ENCODE data around the gene MAU2. TPM values are rescaled to one million over a fixed set of nuclear protein-coding genes. Genes with fewer than 3 reads are reported as not detected.

The MAU2 gene
- total and polyA plus RNA-seq, 2 of the 13 experiments (the other 11 are each of a cell fraction or from before 2014, with no cell fraction given) = 16.8 to 33.8 TPM

- FAIRE-seq = peak; percentile 58
- ChIA-PET POLR2A (no interaction called here), CTCF (ENCODE audit: low intra/inter-chr PET ratio, low total read pairs) (interaction anchor here (0.7 to 1.4 kb wide), 4 partner anchors 22 to 167 kb away, joined by 3 to 4 read pairs (median 3); partner anchors contain the start of genes MAU2 and SUGP1)
- no peaks in the 10 kb centered on the region for H3K9me3 ChIP-seq (ENCODE audit: low read length)
- BruUV-seq (replicated peaks) = no TSS peak
- no peak overlapping the region for H3K9ac ChIP-seq (ENCODE audit: insufficient read depth, low read depth, low read length)
- H3K4me3 ChIP-seq (replicated peaks in 1 of 3; ENCODE audit: insufficient read depth in 1 of 3, low read depth in 2 of 3, low read length in 3 of 3) = no peak overlapping the region
- in situ Hi-C loops (cut with HindIII; ENCODE audit: extremely low pct_ligation_motif_present, low pct_unique_long_range_greater_than_20kb) (no loop called here), intact Hi-C loops (cut with micrococcal nuclease; ENCODE audit: unreplicated experiment) (no loop called here)
- no peaks in the 10 kb centered on the region for H3K4me1 ChIP-seq (ENCODE audit: insufficient read depth, low read length)
- H4K20me1 ChIP-seq (ENCODE audit: insufficient read depth, low read length) = no peaks in the 10 kb centered on the region
- H2AFZ ChIP-seq (ENCODE audit: low read length) = no peak overlapping the region
- H3K27ac ChIP-seq (ENCODE audit: extremely low read length, insufficient read depth, low read length) = no peak overlapping the region
- no peaks in the 10 kb centered on the region for H3K79me2 ChIP-seq (ENCODE audit: insufficient read depth, low read length)
- H3K4me2 ChIP-seq (ENCODE audit: low read depth, low read length) = no peak overlapping the region
- H3K36me3 ChIP-seq (replicated peaks in 1 of 2; ENCODE audit: control insufficient read depth in 1 of 2, insufficient read depth in 2 of 2, low read length in 2 of 2) = peaks cover 38 to 72% of the 10 kb centered on the region in 2 experiments
- ATAC-seq = peak; percentile 90
- peak; percentile 44 for DNase-seq (ENCODE audit: low spot score)
- no peaks in the 10 kb centered on the region for H3K27me3 ChIP-seq (ENCODE audit: control insufficient read depth in 1 of 2, insufficient read depth in 2 of 2, low read length in 2 of 2)
- 59% methylated on average over 9 of the region's 28 CpGs for WGBS (ENCODE audit: low lambda C conversion rate)
- peak; percentile 43; the same call in 1 of the 2 replicates for TF ChIP-seq KDM2A (CRISPR knock-in tag; IDR thresholded peaks at IDR 0.05; ENCODE audit: borderline replicate concordance, low read depth)
- no peak for TF ChIP-seq HOMEZ (CRISPR knock-in tag; IDR thresholded peaks at IDR 0.05; ENCODE audit: low read depth)
- TF ChIP-seq ZNF501 (CRISPR knock-in tag; IDR thresholded peaks at IDR 0.05) = peak; percentile 40; the same call in 1 of the 2 replicates
- peak; percentile 43; the same call in 1 of the 2 replicates for TF ChIP-seq HOXA3 (CRISPR knock-in tag; IDR thresholded peaks at IDR 0.05)
- no peak for TF ChIP-seq ZNF232 (CRISPR knock-in tag; IDR thresholded peaks at IDR 0.05; ENCODE audit: borderline replicate concordance)
- 0 out of 2 replicates have a peak, but pooled peaks have one; percentile 27 for TF ChIP-seq RXRB (CRISPR knock-in tag; IDR thresholded peaks at IDR 0.05; ENCODE audit: borderline replicate concordance)
- TF ChIP-seq ZFP91 (CRISPR knock-in tag; IDR thresholded peaks at IDR 0.05; ENCODE audit: borderline replicate concordance) = peak; percentile 56; the same call in 1 of the 2 replicates
- TF ChIP-seq MXD3 (CRISPR knock-in tag; IDR thresholded peaks at IDR 0.05) = no peak
- peak; percentile 48 for TF ChIP-seq ZFX (CRISPR knock-in tag; IDR thresholded peaks at IDR 0.05; ENCODE audit: low read depth)
- no peak for TF ChIP-seq KDM4B (CRISPR knock-in tag; IDR thresholded peaks at IDR 0.05)
- TF ChIP-seq AGO2 (optimal IDR thresholded peaks at IDR 0.05; ENCODE audit: low read depth, low read length) = peak; percentile 90
- no peak for TF ChIP-seq NR2F2 (IDR thresholded peaks at IDR 0.05; ENCODE audit: borderline replicate concordance, low read depth)
- TF ChIP-seq THAP8 (CRISPR knock-in tag; IDR thresholded peaks at IDR 0.05; ENCODE audit: borderline replicate concordance) = no peak
- 0 out of 2 replicates have a peak, but pooled peaks have one; percentile 57 for TF ChIP-seq ZNF768 (CRISPR knock-in tag; IDR thresholded peaks at IDR 0.05)
- TF ChIP-seq ZNF282 (IDR thresholded peaks at IDR 0.05; ENCODE audit: partially characterized antibody) = no peak
- peak; percentile 95 for TF ChIP-seq CTCF (CRISPR knock-in tag; IDR thresholded peaks at IDR 0.05)
- no peak for TF ChIP-seq KLF11 (CRISPR knock-in tag; IDR thresholded peaks at IDR 0.05)
- no peak for TF ChIP-seq THAP11 (CRISPR knock-in tag; IDR thresholded peaks at IDR 0.05)
These were observed 21.7 kb downstream of the MAU2 start for GRCh38 chr19:19342086-19343015.

Data from HepG2 (cell line).